ENCODE measurements around the gene RXRA. TPM values are rescaled to one million over a fixed set of nuclear protein-coding genes. Genes with fewer than 3 reads are reported as not detected.

The RXRA gene
- total and polyA plus RNA-seq, 4 donors = 41.5 to 116 (median 74.1) TPM

DNA sequence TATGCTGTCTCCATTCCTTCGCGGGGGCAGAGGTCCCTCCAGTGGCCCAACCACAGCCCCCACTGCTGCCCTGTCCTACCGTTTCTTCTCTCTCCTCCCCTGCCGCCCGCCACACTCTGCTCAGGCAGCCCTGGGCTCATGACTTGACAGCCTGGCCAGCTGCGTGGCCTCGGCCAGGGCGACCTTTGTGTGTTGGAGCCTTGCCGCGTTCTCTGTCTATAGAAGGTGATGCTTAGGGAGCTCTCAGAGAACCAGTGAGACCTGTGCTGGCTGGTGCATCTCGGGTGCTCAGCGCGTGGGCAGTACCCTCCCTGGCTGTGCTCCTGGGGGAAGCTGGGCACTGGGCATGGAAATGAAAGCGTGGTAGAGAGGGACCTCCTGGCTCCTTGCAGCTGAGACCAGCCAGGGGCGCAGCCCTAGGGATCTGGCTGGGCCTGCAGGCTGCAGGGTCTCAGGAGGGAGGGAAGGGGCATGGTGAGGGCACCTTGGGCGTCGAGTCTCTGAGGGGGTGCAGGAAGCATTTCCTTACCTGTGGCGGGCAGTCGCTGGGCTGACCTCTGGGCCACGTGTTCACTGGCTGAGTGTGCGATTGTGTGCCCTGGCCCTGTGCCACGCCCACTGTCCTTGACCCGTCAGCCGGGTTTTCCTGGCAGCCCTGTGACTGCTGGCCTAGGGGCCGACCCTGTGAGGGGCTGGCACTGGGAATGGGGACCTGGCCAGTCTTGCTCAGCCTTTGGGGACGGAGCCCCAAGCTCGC is 50.3 kb downstream of the RXRA start (continued):
- TF ChIP-seq, protein P1, sequence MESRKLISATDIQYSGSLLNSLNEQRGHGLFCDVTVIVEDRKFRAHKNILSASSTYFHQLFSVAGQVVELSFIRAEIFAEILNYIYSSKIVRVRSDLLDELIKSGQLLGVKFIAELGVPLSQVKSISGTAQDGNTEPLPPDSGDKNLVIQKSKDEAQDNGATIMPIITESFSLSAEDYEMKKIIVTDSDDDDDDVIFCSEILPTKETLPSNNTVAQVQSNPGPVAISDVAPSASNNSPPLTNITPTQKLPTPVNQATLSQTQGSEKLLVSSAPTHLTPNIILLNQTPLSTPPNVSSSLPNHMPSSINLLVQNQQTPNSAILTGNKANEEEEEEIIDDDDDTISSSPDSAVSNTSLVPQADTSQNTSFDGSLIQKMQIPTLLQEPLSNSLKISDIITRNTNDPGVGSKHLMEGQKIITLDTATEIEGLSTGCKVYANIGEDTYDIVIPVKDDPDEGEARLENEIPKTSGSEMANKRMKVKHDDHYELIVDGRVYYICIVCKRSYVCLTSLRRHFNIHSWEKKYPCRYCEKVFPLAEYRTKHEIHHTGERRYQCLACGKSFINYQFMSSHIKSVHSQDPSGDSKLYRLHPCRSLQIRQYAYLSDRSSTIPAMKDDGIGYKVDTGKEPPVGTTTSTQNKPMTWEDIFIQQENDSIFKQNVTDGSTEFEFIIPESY (IDR thresholded peaks at IDR 0.05) = no peak

DNA sequence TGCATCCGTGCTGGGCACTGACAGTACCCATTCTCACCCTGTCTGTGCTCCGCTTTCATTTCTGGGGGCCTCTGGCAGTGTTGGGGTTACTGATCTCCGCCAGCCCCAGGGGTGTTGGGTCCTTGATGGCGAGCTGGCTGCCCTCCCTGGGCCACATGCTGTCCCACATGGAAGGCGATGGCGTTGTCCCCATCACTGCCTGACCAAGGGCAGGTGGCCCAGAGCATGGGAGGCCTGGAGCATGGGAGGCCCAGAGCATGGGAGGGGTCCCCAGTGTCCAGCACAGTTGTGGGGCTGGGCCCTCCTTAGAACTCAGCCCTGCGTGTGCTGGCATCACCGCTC is 50.9 kb downstream of the RXRA start:
- peak overlapping the region; percentile 2 to 39 for H3K9ac ChIP-seq (ENCODE audit: low read depth in 1 of 2, low read length in 2 of 2)
- H3K27me3 ChIP-seq (ENCODE audit: control insufficient read depth in 4 of 4, insufficient read depth in 4 of 4, low read length in 3 of 4) = no peaks in the 10 kb centered on the region
- TF ChIP-seq, protein P2, sequence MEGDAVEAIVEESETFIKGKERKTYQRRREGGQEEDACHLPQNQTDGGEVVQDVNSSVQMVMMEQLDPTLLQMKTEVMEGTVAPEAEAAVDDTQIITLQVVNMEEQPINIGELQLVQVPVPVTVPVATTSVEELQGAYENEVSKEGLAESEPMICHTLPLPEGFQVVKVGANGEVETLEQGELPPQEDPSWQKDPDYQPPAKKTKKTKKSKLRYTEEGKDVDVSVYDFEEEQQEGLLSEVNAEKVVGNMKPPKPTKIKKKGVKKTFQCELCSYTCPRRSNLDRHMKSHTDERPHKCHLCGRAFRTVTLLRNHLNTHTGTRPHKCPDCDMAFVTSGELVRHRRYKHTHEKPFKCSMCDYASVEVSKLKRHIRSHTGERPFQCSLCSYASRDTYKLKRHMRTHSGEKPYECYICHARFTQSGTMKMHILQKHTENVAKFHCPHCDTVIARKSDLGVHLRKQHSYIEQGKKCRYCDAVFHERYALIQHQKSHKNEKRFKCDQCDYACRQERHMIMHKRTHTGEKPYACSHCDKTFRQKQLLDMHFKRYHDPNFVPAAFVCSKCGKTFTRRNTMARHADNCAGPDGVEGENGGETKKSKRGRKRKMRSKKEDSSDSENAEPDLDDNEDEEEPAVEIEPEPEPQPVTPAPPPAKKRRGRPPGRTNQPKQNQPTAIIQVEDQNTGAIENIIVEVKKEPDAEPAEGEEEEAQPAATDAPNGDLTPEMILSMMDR (IDR thresholded peaks at IDR 0.05; ENCODE audit: low read depth, low read length, missing input control) = no peak
- TF ChIP-seq, protein P3, sequence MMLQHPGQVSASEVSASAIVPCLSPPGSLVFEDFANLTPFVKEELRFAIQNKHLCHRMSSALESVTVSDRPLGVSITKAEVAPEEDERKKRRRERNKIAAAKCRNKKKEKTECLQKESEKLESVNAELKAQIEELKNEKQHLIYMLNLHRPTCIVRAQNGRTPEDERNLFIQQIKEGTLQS (IDR thresholded peaks at IDR 0.05) = no peak
- TF ChIP-seq RXRA (IDR thresholded peaks at IDR 0.05) = peak in 1 of 2 donors; percentile 18

DNA sequence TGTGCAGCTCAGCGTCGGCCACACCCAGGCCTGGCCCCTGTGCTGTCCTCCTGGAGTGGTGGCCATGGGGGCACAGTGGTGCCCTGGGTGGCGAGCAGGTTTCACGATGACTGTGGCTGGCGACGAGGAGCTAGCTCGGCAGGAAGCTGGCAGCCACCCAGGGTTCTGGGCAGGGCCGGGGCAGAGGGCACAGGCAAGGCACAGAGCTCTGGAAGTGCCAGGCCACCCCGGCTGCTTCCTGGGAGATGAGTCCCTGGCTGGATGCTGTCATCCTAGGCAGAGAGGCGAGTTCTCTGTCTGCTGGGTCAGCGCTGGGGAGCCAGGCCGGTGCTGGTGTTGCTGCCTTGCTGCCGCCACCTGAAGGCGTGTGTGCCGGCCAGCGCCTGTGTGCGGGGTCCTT is 51.7 kb downstream of the RXRA start:
- Histone ChIP-seq H3K36me3 (ENCODE audit: control insufficient read depth in 4 of 4, insufficient read depth in 3 of 4, low read depth in 1 of 4, low read length in 3 of 4) (peaks cover 0 to 2% (median 0%) of the 10 kb centered on the region in 4 donors), H3K4me3 (ENCODE audit: low read depth in 1 of 3, low read length in 3 of 3) (peak overlapping the region in 1 of 3 donors; percentile 16), H3K9me3 (ENCODE audit: control insufficient read depth in 4 of 4, low read length in 3 of 4) (no peaks in the 10 kb centered on the region), H3K27ac (ENCODE audit: low read depth in 1 of 2, low read length in 2 of 2) (peak overlapping the region; percentile 91 to 98), H3K9ac (ENCODE audit: low read depth in 1 of 2, low read length in 2 of 2) (peak overlapping the region in 1 of 2 donors; percentile 25), H3K4me1 (ENCODE audit: control insufficient read depth in 4 of 4, insufficient read depth in 4 of 4, low read length in 3 of 4) (peaks cover 64 to 97% (median 83%) of the 10 kb centered on the region in 4 donors), H3K27me3 (ENCODE audit: control insufficient read depth in 4 of 4, insufficient read depth in 4 of 4, low read length in 3 of 4) (no peaks in the 10 kb centered on the region)
- no peak for DNase-seq (ENCODE audit: low spot score)
- WGBS = 12% methylated on average over 17 of the region's 17 CpGs
- TF ChIP-seq TAF1 (conservative IDR thresholded peaks at IDR 0.05) (no peak), SP1 (IDR thresholded peaks at IDR 0.05) (peak; percentile 70), FOXA2 (IDR thresholded peaks at IDR 0.05) (no peak), FOXA1 (IDR thresholded peaks at IDR 0.05) (no peak), JUND (IDR thresholded peaks at IDR 0.05) (peak in 1 of 2 donors; percentile 36), NR2F2 (IDR thresholded peaks at IDR 0.05) (peak; percentile 21), HNF4A (conservative IDR thresholded peaks at IDR 0.05) (peak; percentile 73 to 87), RXRA (IDR thresholded peaks at IDR 0.05) (peak; percentile 80 to 87), GABPA (IDR thresholded peaks at IDR 0.05 in 1 of 2, conservative IDR thresholded peaks at IDR 0.05 in 1 of 2) (peak in 1 of 2 donors; percentile 41), YY1 (IDR thresholded peaks at IDR 0.05) (peak; percentile 82), EGR1 (IDR thresholded peaks at IDR 0.05; ENCODE audit: low read depth in 2 of 2) (peak in 1 of 2 donors; percentile 28), RAD21 (IDR thresholded peaks at IDR 0.05) (peak; percentile 39 to 57), HNF4G (IDR thresholded peaks at IDR 0.05) (no peak)
- TF ChIP-seq, protein P4, sequence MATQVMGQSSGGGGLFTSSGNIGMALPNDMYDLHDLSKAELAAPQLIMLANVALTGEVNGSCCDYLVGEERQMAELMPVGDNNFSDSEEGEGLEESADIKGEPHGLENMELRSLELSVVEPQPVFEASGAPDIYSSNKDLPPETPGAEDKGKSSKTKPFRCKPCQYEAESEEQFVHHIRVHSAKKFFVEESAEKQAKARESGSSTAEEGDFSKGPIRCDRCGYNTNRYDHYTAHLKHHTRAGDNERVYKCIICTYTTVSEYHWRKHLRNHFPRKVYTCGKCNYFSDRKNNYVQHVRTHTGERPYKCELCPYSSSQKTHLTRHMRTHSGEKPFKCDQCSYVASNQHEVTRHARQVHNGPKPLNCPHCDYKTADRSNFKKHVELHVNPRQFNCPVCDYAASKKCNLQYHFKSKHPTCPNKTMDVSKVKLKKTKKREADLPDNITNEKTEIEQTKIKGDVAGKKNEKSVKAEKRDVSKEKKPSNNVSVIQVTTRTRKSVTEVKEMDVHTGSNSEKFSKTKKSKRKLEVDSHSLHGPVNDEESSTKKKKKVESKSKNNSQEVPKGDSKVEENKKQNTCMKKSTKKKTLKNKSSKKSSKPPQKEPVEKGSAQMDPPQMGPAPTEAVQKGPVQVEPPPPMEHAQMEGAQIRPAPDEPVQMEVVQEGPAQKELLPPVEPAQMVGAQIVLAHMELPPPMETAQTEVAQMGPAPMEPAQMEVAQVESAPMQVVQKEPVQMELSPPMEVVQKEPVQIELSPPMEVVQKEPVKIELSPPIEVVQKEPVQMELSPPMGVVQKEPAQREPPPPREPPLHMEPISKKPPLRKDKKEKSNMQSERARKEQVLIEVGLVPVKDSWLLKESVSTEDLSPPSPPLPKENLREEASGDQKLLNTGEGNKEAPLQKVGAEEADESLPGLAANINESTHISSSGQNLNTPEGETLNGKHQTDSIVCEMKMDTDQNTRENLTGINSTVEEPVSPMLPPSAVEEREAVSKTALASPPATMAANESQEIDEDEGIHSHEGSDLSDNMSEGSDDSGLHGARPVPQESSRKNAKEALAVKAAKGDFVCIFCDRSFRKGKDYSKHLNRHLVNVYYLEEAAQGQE (IDR thresholded peaks at IDR 0.05) = peak; percentile 64
- TF ChIP-seq, protein P3 (IDR thresholded peaks at IDR 0.05) = no peak
- TF ChIP-seq, protein P5, sequence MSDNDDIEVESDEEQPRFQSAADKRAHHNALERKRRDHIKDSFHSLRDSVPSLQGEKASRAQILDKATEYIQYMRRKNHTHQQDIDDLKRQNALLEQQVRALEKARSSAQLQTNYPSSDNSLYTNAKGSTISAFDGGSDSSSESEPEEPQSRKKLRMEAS (IDR thresholded peaks at IDR 0.05) = peak; percentile 86
- TF ChIP-seq, protein P2 (IDR thresholded peaks at IDR 0.05; ENCODE audit: low read depth, low read length, missing input control) = no peak

More for the DNA sequence above, 50.9 kb downstream of the RXRA start:
- H3K9me3 ChIP-seq (ENCODE audit: control insufficient read depth in 4 of 4, low read length in 3 of 4) = no peaks in the 10 kb centered on the region
- H3K36me3 ChIP-seq (ENCODE audit: control insufficient read depth in 4 of 4, insufficient read depth in 3 of 4, low read depth in 1 of 4, low read length in 3 of 4) = peaks cover 0 to 2% (median 0%) of the 10 kb centered on the region in 4 donors
- whole genome bisulfite sequencing = 39% methylated on average over 8 of the region's 8 CpGs
- peak overlapping the region in 1 of 3 donors; percentile 12 for H3K4me3 ChIP-seq (ENCODE audit: low read depth in 1 of 3, low read length in 3 of 3)
- peak overlapping the region; percentile 91 to 98 for H3K27ac ChIP-seq (ENCODE audit: low read depth in 1 of 2, low read length in 2 of 2)
- no peak for DNase-seq (ENCODE audit: low spot score)
- peaks cover 62 to 97% (median 83%) of the 10 kb centered on the region in 4 donors for H3K4me1 ChIP-seq (ENCODE audit: control insufficient read depth in 4 of 4, insufficient read depth in 4 of 4, low read length in 3 of 4)
